Mesodermal cell (in vitro differentiated cells): ENCODE data around the gene RBM20.
"Not testable (repeated sequence)": the region's sequence is repeated elsewhere in the genome, so short reads cannot be mapped to it uniquely, and the experiment has no call there.

Experiments used
- H3K27ac ChIP-seq: 2 replicates; pipeline ENCODE4 v1.7.0; 2013; ENCODE audit warnings: mild to moderate bottlenecking, low read depth, low read length, moderate library complexity; ENCODE audit not compliant: severe bottlenecking
- H3K36me3 ChIP-seq: 2 replicates; pipeline ENCODE4 v1.7.1; 2013; ENCODE audit warnings: mild to moderate bottlenecking, low read length, moderate library complexity; ENCODE audit not compliant: control insufficient read depth, insufficient read depth
- H3K4me1 ChIP-seq: one replicate; pipeline ENCODE4 v1.7.1; 2013; ENCODE audit warnings: mild to moderate bottlenecking, low read length; ENCODE audit not compliant: insufficient read depth, control insufficient read depth, poor library complexity, severe bottlenecking
- H3K4me3 ChIP-seq: 2 replicates; pipeline ENCODE4 v1.7.0; 2013; ENCODE audit warnings: low read length, control low read depth, mild to moderate bottlenecking; ENCODE audit not compliant: insufficient read depth, poor library complexity, severe bottlenecking; ENCODE audit errors: extremely low read depth
- H3K9me3 ChIP-seq: 2 replicates; pipeline ENCODE4 v1.7.1; 2013; ENCODE audit warnings: mild to moderate bottlenecking, low read length, moderate library complexity; ENCODE audit not compliant: control insufficient read depth
- WGBS, 2 experiments: methylation state at CpG; one replicate each; pipeline ENCODE4 v1.1.5; 2013; ENCODE audit warnings: missing lambda C conversion rate in 2 of 2; ENCODE audit not compliant: insufficient coverage in 2 of 2; 5-methylcytosine and 5-hydroxymethylcytosine counted together

RBM20 gene

DNA sequence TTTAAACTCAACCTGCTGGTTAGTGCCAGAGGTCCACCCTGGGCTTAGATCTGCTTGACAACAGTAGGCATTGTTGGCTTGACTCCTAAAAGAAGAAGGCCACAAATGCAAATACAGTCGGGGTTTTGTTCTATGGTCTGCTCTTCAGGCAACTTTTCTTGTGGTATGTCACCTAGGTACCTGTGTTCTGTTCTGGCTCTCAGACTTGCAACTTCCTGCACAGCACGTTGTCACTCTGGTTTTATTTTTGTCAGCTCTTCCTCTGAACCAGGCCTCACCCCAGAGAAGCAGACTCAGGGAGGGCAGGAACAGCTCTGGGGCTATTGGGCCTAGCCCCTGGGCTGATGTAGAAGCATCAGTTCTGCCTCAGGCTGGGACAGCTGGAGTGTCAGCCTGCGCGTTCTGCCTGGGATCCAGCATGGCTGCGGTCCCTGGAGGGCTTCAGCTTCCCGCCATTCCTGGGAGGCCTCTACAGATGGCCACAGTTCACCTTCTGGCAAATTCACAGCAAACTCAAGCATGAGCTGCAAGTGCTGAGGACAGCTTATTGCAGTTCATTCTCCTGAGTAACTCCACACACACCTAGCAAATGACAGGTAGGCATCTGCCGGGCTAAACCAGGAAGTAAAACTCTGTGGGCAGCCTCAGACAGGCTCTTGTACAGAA, 216.6 kb downstream of the RBM20 start:
- Histone ChIP-seq H3K4me3 (no peak overlapping the region), H3K27ac (no peak overlapping the region), H3K9me3 (no peaks in the 10 kb centered on the region), H3K4me1 (peaks cover 18% of the 10 kb centered on the region), H3K36me3 (no peaks in the 10 kb centered on the region)
- WGBS, 2 experiments = 92 to 98% methylated on average over 6 to 7 of the region's 7 CpGs

DNA sequence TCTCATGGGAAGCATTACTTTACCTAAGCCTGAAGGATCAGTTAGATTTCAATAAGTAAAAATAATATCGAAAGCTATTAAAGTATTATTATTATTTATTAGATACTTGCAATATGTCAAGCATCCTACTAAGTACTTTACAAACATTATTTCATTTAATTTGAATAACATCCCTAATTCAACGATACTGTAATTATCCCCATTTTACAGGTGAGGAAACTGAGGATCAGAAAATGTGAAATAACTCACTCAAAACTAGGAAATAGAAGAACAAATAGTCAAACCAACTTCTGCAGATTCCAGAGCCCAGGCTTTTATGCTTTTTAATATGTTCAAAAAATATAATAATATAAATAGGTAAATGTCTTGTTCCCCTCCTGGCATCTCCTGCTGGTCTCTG, 217.3 kb downstream of the RBM20 start:
- WGBS, 2 experiments = 86% methylated on average over 1 of the region's 2 CpGs; no CpG with 5 or more reads in 1 of the 2 experiments
- H3K9me3 ChIP-seq = no peaks in the 10 kb centered on the region
- no peak overlapping the region for H3K27ac ChIP-seq
- H3K36me3 ChIP-seq = no peaks in the 10 kb centered on the region
- H3K4me3 ChIP-seq = no peak overlapping the region
- H3K4me1 ChIP-seq = peaks cover 25% of the 10 kb centered on the region

DNA sequence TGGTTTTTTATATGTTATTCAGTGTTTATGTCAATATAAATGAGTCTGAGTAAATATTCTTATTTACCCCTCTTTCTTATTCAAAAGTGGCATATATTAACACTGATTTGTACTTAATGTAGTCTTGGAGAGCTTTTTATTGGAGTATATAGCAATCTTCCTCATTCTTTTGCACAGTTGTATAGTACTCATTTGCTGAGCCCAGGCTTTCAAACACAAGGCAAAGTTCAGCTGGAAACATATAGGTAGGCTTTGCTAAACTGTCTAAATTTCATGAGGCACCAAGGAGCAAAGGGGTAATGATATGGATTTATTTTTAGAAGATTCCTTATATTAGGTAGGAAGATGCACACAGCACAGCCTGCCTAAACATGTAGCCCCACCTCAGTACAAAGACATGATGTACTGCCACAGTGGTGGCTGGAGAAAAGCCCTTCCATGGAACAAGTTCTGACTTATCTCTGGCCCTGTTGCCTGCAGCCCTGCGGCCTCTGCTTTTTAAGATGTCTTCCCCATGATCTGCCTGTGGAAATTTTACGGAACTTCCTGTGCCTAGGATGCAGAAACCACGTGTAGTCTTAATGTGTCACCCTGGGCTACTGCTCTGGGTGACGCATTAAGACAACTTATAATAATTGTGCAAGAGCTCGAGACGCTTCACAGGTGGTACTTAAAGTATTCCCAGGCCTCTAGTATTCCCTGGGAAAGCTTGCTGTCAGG, 218.0 kb downstream of the RBM20 start:
- Histone ChIP-seq H3K9me3 (no peaks in the 10 kb centered on the region), H3K36me3 (no peaks in the 10 kb centered on the region), H3K27ac (no peak overlapping the region), H3K4me3 (no peak overlapping the region), H3K4me1 (peaks cover 25% of the 10 kb centered on the region)
- WGBS, 2 experiments = 92 to 95% methylated on average over 6 of the region's 6 CpGs

DNA sequence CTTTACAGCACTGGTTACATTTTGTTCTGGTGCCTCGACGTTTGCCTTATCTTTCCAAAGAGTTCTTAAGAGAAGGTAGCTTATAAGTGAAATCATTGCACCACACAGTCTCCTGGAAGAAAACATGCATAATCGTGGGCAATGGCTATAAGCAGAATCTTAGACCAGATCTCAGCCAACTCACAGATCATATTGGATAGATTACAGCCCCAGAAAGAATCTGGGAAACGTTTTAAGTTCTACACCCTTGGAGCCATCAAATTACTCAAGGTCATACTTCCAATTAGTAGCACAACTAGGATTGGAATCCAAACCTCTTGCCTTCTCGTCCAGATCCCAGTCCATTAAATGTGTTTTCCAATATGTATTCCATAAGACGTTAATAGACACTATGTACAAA, 218.8 kb downstream of the RBM20 start:
- Histone ChIP-seq H3K9me3 (no peaks in the 10 kb centered on the region), H3K36me3 (no peaks in the 10 kb centered on the region), H3K4me1 (peaks cover 25% of the 10 kb centered on the region), H3K4me3 (no peak overlapping the region), H3K27ac (no peak overlapping the region)
- WGBS, 2 experiments = 93 to 94% methylated on average over 2 to 4 of the region's 6 CpGs

- Histone ChIP-seq H3K9me3 (no peaks in the 10 kb centered on the region), H3K27ac (no peak overlapping the region), H3K36me3 (no peaks in the 10 kb centered on the region), H3K4me3 (no peak overlapping the region), H3K4me1 (peaks cover 25% of the 10 kb centered on the region)
Measured at GRCh38 chr10:110863361-110863760, 219.2 kb downstream of the RBM20 start.

GRCh38 chr10:110863956-110864355, 219.8 kb downstream of the RBM20 start:
- 94 to 100% methylated on average over 1 to 2 of the region's 2 CpGs for WGBS, 2 experiments
- peaks cover 25% of the 10 kb centered on the region for H3K4me1 ChIP-seq
- H3K9me3 ChIP-seq = no peaks in the 10 kb centered on the region
- no peak overlapping the region for H3K27ac ChIP-seq
- H3K36me3 ChIP-seq = no peaks in the 10 kb centered on the region
- H3K4me3 ChIP-seq = no peak overlapping the region

DNA sequence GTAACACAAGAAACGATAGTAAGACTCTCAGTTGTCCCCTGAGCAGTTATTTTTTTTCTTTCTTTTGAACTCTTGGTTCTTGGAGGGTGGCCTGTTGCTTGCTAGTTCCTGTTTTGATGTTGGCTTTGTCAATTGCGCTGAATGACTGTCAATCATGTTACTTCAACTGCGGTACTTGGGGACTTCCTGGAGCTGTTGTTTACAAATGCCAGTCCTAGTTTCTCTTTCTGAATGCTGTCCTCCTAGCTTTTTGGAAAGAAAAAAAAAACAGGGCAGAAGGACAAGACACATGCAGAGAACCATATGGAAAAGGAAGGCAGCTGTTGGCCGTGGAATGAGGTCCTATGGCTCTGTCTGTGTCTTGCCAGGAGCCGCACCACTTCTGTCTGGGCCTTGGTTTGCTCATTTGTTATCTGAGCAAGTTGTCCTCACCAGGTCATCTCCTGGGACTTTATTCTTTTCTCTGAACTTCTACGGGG, 220.6 kb downstream of the RBM20 start:
- Histone ChIP-seq H3K4me1 (peaks cover 23% of the 10 kb centered on the region), H3K9me3 (no peaks in the 10 kb centered on the region), H3K4me3 (no peak overlapping the region), H3K27ac (peak overlapping the region; percentile 70), H3K36me3 (no peaks in the 10 kb centered on the region)
- 85 to 86% methylated on average over 4 to 5 of the region's 6 CpGs for WGBS, 2 experiments

GRCh38 chr10:110865186-110865808, 221.2 kb downstream of the RBM20 start:
- 87 to 94% methylated on average over 5 of the region's 6 CpGs for WGBS, 2 experiments
- Histone ChIP-seq H3K4me3 (no peak overlapping the region), H3K27ac (peak overlapping the region; percentile 70), H3K4me1 (peaks cover 20% of the 10 kb centered on the region), H3K9me3 (no peaks in the 10 kb centered on the region), H3K36me3 (no peaks in the 10 kb centered on the region)

- no peaks in the 10 kb centered on the region for H3K36me3 ChIP-seq
- 67 to 81% methylated on average over 1 to 3 of the region's 4 CpGs for WGBS, 2 experiments
- no peaks in the 10 kb centered on the region for H3K9me3 ChIP-seq
- H3K4me3 ChIP-seq = no peak overlapping the region
- H3K4me1 ChIP-seq = peaks cover 21% of the 10 kb centered on the region
- peak overlapping the region; percentile 70 for H3K27ac ChIP-seq
Measured at GRCh38 chr10:110865809-110866482, 221.8 kb downstream of the RBM20 start.

- H3K27ac ChIP-seq, H3K36me3 ChIP-seq, H3K4me3 ChIP-seq, H3K9me3 ChIP-seq: not testable (repeated sequence)
- peaks cover 24% of the 10 kb centered on the region for H3K4me1 ChIP-seq
- 64 to 78% methylated on average over 4 of the region's 8 CpGs for WGBS, 2 experiments
Measured at GRCh38 chr10:110867011-110867806, 223.1 kb downstream of the RBM20 start.
